ENCODE results near the gene EVA1B. TPM values are rescaled to one million over a fixed set of nuclear protein-coding genes. Genes with fewer than 3 reads are reported as not detected.

Gene EVA1B
- total and polyA plus RNA-seq, 4 donors = 8.0 to 67.6 (median 25.0) TPM

GRCh38 chr1:36349241-36349671 lies 25.8 kb upstream of the EVA1B start:
- peaks cover 86% of the 10 kb centered on the region for H3K36me3 ChIP-seq (ENCODE audit: control insufficient read depth, insufficient read depth, low read length)
- 85% methylated on average over 5 of the region's 7 CpGs for WGBS (ENCODE audit: insufficient coverage)
- no peak overlapping the region for H3K27ac ChIP-seq (ENCODE audit: low read depth, low read length)
- no peaks in the 10 kb centered on the region for H3K9me3 ChIP-seq (ENCODE audit: control insufficient read depth, insufficient read depth, low read length)
- no peaks in the 10 kb centered on the region for H3K27me3 ChIP-seq (ENCODE audit: control insufficient read depth, insufficient read depth, low read length)
- peaks cover 39% of the 10 kb centered on the region for H3K4me1 ChIP-seq (ENCODE audit: control insufficient read depth, insufficient read depth, low read length)
- no peak for DNase-seq (ENCODE audit: low read depth in 4 of 6, low spot score in 6 of 6)
- no peak overlapping the region for H3K4me3 ChIP-seq (ENCODE audit: low read depth, low read length)

- WGBS (ENCODE audit: insufficient coverage) = 86% methylated on average over 8 of the region's 8 CpGs
- Histone ChIP-seq H3K27ac (ENCODE audit: low read depth, low read length) (no peak overlapping the region), H3K27me3 (ENCODE audit: control insufficient read depth, insufficient read depth, low read length) (no peaks in the 10 kb centered on the region), H3K4me3 (ENCODE audit: low read depth, low read length) (no peak overlapping the region), H3K36me3 (ENCODE audit: control insufficient read depth, insufficient read depth, low read length) (peaks cover 88% of the 10 kb centered on the region), H3K9me3 (ENCODE audit: control insufficient read depth, insufficient read depth, low read length) (no peaks in the 10 kb centered on the region), H3K4me1 (ENCODE audit: control insufficient read depth, insufficient read depth, low read length) (peaks cover 27% of the 10 kb centered on the region)
- no peak for DNase-seq (ENCODE audit: low read depth in 4 of 6, low spot score in 6 of 6)
These were observed 23.4 kb upstream of the EVA1B start for GRCh38 chr1:36346741-36347370.

- Histone ChIP-seq H3K9me3 (ENCODE audit: control insufficient read depth, insufficient read depth, low read length) (no peaks in the 10 kb centered on the region), H3K36me3 (ENCODE audit: control insufficient read depth, insufficient read depth, low read length) (peaks cover 97% of the 10 kb centered on the region), H3K27ac (ENCODE audit: low read depth, low read length) (no peak overlapping the region), H3K4me1 (ENCODE audit: control insufficient read depth, insufficient read depth, low read length) (peaks cover 12% of the 10 kb centered on the region), H3K27me3 (ENCODE audit: control insufficient read depth, insufficient read depth, low read length) (no peaks in the 10 kb centered on the region), H3K4me3 (ENCODE audit: low read depth, low read length) (no peak overlapping the region)
- no peak for DNase-seq (ENCODE audit: low read depth in 4 of 6, low spot score in 6 of 6)
- 95% methylated on average over 7 of the region's 7 CpGs for WGBS (ENCODE audit: insufficient coverage)
These were observed 21.9 kb upstream of the EVA1B start for GRCh38 chr1:36345353-36345752.

- Histone ChIP-seq H3K9me3 (ENCODE audit: control insufficient read depth, insufficient read depth, low read length) (no peaks in the 10 kb centered on the region), H3K27me3 (ENCODE audit: control insufficient read depth, insufficient read depth, low read length) (no peaks in the 10 kb centered on the region), H3K4me1 (ENCODE audit: control insufficient read depth, insufficient read depth, low read length) (peaks cover 10% of the 10 kb centered on the region), H3K36me3 (ENCODE audit: control insufficient read depth, insufficient read depth, low read length) (peaks cover 97% of the 10 kb centered on the region), H3K27ac (ENCODE audit: low read depth, low read length) (no peak overlapping the region), H3K4me3 (ENCODE audit: low read depth, low read length) (no peak overlapping the region)
- WGBS (ENCODE audit: insufficient coverage) = 91% methylated on average over 8 of the region's 8 CpGs
- DNase-seq (ENCODE audit: low read depth in 4 of 6, low spot score in 6 of 6) = no peak
These were observed 20.9 kb upstream of the EVA1B start for GRCh38 chr1:36344395-36344680.

GRCh38 chr1:36343651-36344394 lies 20.4 kb upstream of the EVA1B start:
- H3K36me3 ChIP-seq (ENCODE audit: control insufficient read depth, insufficient read depth, low read length) = peaks cover 95% of the 10 kb centered on the region
- no peak overlapping the region for H3K4me3 ChIP-seq (ENCODE audit: low read depth, low read length)

GRCh38 chr1:36342426-36343185 lies 19.2 kb upstream of the EVA1B start:
- peak in 1 of 6 donors; percentile 27 for DNase-seq (ENCODE audit: low read depth in 4 of 6, low spot score in 6 of 6)

More at GRCh38 chr1:36343651-36344394, 20.4 kb upstream of the EVA1B start:
- Histone ChIP-seq H3K9me3 (ENCODE audit: control insufficient read depth, insufficient read depth, low read length) (no peaks in the 10 kb centered on the region), H3K27me3 (ENCODE audit: control insufficient read depth, insufficient read depth, low read length) (no peaks in the 10 kb centered on the region), H3K4me1 (ENCODE audit: control insufficient read depth, insufficient read depth, low read length) (peaks cover 14% of the 10 kb centered on the region), H3K27ac (ENCODE audit: low read depth, low read length) (no peak overlapping the region)
- WGBS (ENCODE audit: insufficient coverage) = 95% methylated on average over 22 of the region's 24 CpGs
- no peak for DNase-seq (ENCODE audit: low read depth in 4 of 6, low spot score in 6 of 6)

GRCh38 chr1:36341626-36342320 lies 18.3 kb upstream of the EVA1B start:
- no peak overlapping the region for H3K4me3 ChIP-seq (ENCODE audit: low read depth, low read length)
- no peaks in the 10 kb centered on the region for H3K9me3 ChIP-seq (ENCODE audit: control insufficient read depth, insufficient read depth, low read length)
- no peak overlapping the region for H3K27ac ChIP-seq (ENCODE audit: low read depth, low read length)
- peaks cover 79% of the 10 kb centered on the region for H3K36me3 ChIP-seq (ENCODE audit: control insufficient read depth, insufficient read depth, low read length)
- 94% methylated on average over 34 of the region's 34 CpGs for WGBS (ENCODE audit: insufficient coverage)
- H3K4me1 ChIP-seq (ENCODE audit: control insufficient read depth, insufficient read depth, low read length) = peaks cover 21% of the 10 kb centered on the region
- H3K27me3 ChIP-seq (ENCODE audit: control insufficient read depth, insufficient read depth, low read length) = no peaks in the 10 kb centered on the region
- no peak for DNase-seq (ENCODE audit: low read depth in 4 of 6, low spot score in 6 of 6)

More at GRCh38 chr1:36342426-36343185, 19.2 kb upstream of the EVA1B start:
- no peak overlapping the region for H3K4me3 ChIP-seq (ENCODE audit: low read depth, low read length)
- H3K27ac ChIP-seq (ENCODE audit: low read depth, low read length) = no peak overlapping the region
- no peaks in the 10 kb centered on the region for H3K27me3 ChIP-seq (ENCODE audit: control insufficient read depth, insufficient read depth, low read length)
- no peaks in the 10 kb centered on the region for H3K9me3 ChIP-seq (ENCODE audit: control insufficient read depth, insufficient read depth, low read length)
- peaks cover 87% of the 10 kb centered on the region for H3K36me3 ChIP-seq (ENCODE audit: control insufficient read depth, insufficient read depth, low read length)
- peaks cover 21% of the 10 kb centered on the region for H3K4me1 ChIP-seq (ENCODE audit: control insufficient read depth, insufficient read depth, low read length)
- 91% methylated on average over 8 of the region's 10 CpGs for WGBS (ENCODE audit: insufficient coverage)

GRCh38 chr1:36339615-36340014 lies 16.2 kb upstream of the EVA1B start:
- H3K27ac ChIP-seq (ENCODE audit: low read depth, low read length) = no peak overlapping the region
- H3K27me3 ChIP-seq (ENCODE audit: control insufficient read depth, insufficient read depth, low read length) = no peaks in the 10 kb centered on the region
- peaks cover 61% of the 10 kb centered on the region for H3K36me3 ChIP-seq (ENCODE audit: control insufficient read depth, insufficient read depth, low read length)
- no peaks in the 10 kb centered on the region for H3K9me3 ChIP-seq (ENCODE audit: control insufficient read depth, insufficient read depth, low read length)
- no peak for DNase-seq (ENCODE audit: low read depth in 4 of 6, low spot score in 6 of 6)
- peaks cover 21% of the 10 kb centered on the region for H3K4me1 ChIP-seq (ENCODE audit: control insufficient read depth, insufficient read depth, low read length)
- no peak overlapping the region for H3K4me3 ChIP-seq (ENCODE audit: low read depth, low read length)
- 80% methylated on average over 7 of the region's 9 CpGs for WGBS (ENCODE audit: insufficient coverage)

GRCh38 chr1:36339215-36339614 lies 15.8 kb upstream of the EVA1B start:
- no peak for DNase-seq (ENCODE audit: low read depth in 4 of 6, low spot score in 6 of 6)

More at GRCh38 chr1:36339215-36339614, 15.8 kb upstream of the EVA1B start:
- Histone ChIP-seq H3K36me3 (ENCODE audit: control insufficient read depth, insufficient read depth, low read length) (peaks cover 57% of the 10 kb centered on the region), H3K9me3 (ENCODE audit: control insufficient read depth, insufficient read depth, low read length) (no peaks in the 10 kb centered on the region), H3K27ac (ENCODE audit: low read depth, low read length) (no peak overlapping the region), H3K27me3 (ENCODE audit: control insufficient read depth, insufficient read depth, low read length) (no peaks in the 10 kb centered on the region), H3K4me3 (ENCODE audit: low read depth, low read length) (no peak overlapping the region), H3K4me1 (ENCODE audit: control insufficient read depth, insufficient read depth, low read length) (peaks cover 21% of the 10 kb centered on the region)
- WGBS (ENCODE audit: insufficient coverage) = 81% methylated on average over 6 of the region's 7 CpGs

Measured in spinal cord (tissue), 10 donors.